Measurements from ENCODE around the gene INSC.

INSC gene

GRCh38 chr11:15108592-15109130 lies 6.1 kb upstream of the INSC start:
- in situ Hi-C loops (cut with MboI; ENCODE audit: low sequenced_read_pairs), result no loop called here

- in situ Hi-C loops (cut with MboI; ENCODE audit: low sequenced_read_pairs), result no loop called here
These were observed 5.1 kb upstream of the INSC start for GRCh38 chr11:15109602-15110001.

- in situ Hi-C loops (cut with MboI; ENCODE audit: low sequenced_read_pairs), result no loop called here
These were observed 3.5 kb upstream of the INSC start for GRCh38 chr11:15111215-15111614.

- in situ Hi-C loops (cut with MboI; ENCODE audit: low sequenced_read_pairs), result no loop called here
These were observed 2.6 kb upstream of the INSC start for GRCh38 chr11:15112131-15112541.

- in situ Hi-C loops (cut with MboI; ENCODE audit: low sequenced_read_pairs), result no loop called here
These were observed 1.3 kb upstream of the INSC start for GRCh38 chr11:15113381-15113780.

GRCh38 chr11:15115686-15116085 lies 963 bp downstream of the INSC start:
- in situ Hi-C loops (cut with MboI; ENCODE audit: low sequenced_read_pairs), result no loop called here

GRCh38 chr11:15117751-15118150 lies 3.0 kb downstream of the INSC start:
- in situ Hi-C loops (cut with MboI; ENCODE audit: low sequenced_read_pairs), result no loop called here

- in situ Hi-C loops (cut with MboI; ENCODE audit: low sequenced_read_pairs), result no loop called here
These were observed 3.7 kb downstream of the INSC start for GRCh38 chr11:15118431-15118830.

GRCh38 chr11:15119352-15119751 lies 4.6 kb downstream of the INSC start:
- in situ Hi-C loops (cut with MboI; ENCODE audit: low sequenced_read_pairs), result no loop called here

- in situ Hi-C loops (cut with MboI; ENCODE audit: low sequenced_read_pairs), result no loop called here
These were observed 5.1 kb downstream of the INSC start for GRCh38 chr11:15119826-15120225.

GRCh38 chr11:15123849-15124248 lies 9.1 kb downstream of the INSC start:
- in situ Hi-C loops (cut with MboI; ENCODE audit: low sequenced_read_pairs), result no loop called here

GRCh38 chr11:15124528-15124927 lies 9.8 kb downstream of the INSC start:
- in situ Hi-C loops (cut with MboI; ENCODE audit: low sequenced_read_pairs), result no loop called here

- in situ Hi-C loops (cut with MboI; ENCODE audit: low sequenced_read_pairs), result no loop called here
These were observed 12.6 kb downstream of the INSC start for GRCh38 chr11:15127341-15127740.

GRCh38 chr11:15128621-15129020 lies 13.9 kb downstream of the INSC start:
- in situ Hi-C loops (cut with MboI; ENCODE audit: low sequenced_read_pairs), result no loop called here

GRCh38 chr11:15136166-15136565 lies 21.4 kb downstream of the INSC start:
- in situ Hi-C loops (cut with MboI; ENCODE audit: low sequenced_read_pairs), result no loop called here

- in situ Hi-C loops (cut with MboI; ENCODE audit: low sequenced_read_pairs), result no loop called here
These were observed 24.5 kb downstream of the INSC start for GRCh38 chr11:15139096-15139770.

- in situ Hi-C loops (cut with MboI; ENCODE audit: low sequenced_read_pairs), result no loop called here
These were observed 25.4 kb downstream of the INSC start for GRCh38 chr11:15139958-15140659.

- in situ Hi-C loops (cut with MboI; ENCODE audit: low sequenced_read_pairs), result no loop called here
These were observed 26.7 kb downstream of the INSC start for GRCh38 chr11:15141381-15141780.

GRCh38 chr11:15142838-15143237 lies 28.1 kb downstream of the INSC start:
- in situ Hi-C loops (cut with MboI; ENCODE audit: low sequenced_read_pairs), result no loop called here

- in situ Hi-C loops (cut with MboI; ENCODE audit: low sequenced_read_pairs), result no loop called here
These were observed 29.1 kb downstream of the INSC start for GRCh38 chr11:15143855-15144254.

GRCh38 chr11:15144347-15144746 lies 29.6 kb downstream of the INSC start:
- in situ Hi-C loops (cut with MboI; ENCODE audit: low sequenced_read_pairs), result no loop called here

- in situ Hi-C loops (cut with MboI; ENCODE audit: low sequenced_read_pairs), result no loop called here
These were observed 30.4 kb downstream of the INSC start for GRCh38 chr11:15145151-15145550.
